ENCODE measurements around the gene ELOVL6.
"Not testable (repeated sequence)": the region's sequence is repeated elsewhere in the genome, so short reads cannot be mapped to it uniquely, and the experiment has no call there.

The ELOVL6 gene

DNA sequence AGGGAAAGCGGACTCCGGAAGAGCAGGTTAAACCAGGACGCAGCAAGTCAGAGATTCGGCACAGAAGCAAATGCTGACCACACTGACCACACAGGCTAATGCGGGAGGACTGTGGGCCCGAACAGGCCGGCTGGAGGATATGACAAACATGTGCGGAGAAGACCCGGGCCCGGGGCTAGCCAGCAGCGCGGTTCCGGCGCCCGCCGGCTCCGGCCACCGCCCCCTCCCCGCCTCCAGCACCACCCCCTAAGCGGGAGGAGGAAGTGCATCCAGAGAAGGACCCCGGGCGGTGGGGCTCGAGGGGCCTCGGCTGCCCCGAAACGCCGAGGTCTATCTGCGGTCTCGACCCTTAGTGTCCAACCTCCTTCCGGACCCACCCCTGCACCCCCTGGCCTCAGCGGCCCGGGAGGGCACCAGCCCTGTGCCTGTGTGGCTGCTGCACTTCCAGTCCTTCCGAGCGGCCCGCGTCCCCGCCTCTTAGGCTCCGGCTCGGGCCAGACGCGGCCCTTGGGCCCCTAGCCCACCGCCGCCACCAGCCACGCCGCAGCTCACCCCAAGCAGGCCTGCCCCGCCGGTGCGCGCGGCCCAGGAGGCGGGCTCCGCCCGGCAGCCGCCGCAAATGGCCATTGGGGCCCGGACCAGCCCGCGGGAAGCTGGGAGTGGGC lies 2.1 kb downstream of the ELOVL6 start:
- DNase-seq: peak; percentile 31

- DNase-seq: peak; percentile 6
Measured at GRCh38 chr4:110195561-110196205, 2.7 kb downstream of the ELOVL6 start.

DNA sequence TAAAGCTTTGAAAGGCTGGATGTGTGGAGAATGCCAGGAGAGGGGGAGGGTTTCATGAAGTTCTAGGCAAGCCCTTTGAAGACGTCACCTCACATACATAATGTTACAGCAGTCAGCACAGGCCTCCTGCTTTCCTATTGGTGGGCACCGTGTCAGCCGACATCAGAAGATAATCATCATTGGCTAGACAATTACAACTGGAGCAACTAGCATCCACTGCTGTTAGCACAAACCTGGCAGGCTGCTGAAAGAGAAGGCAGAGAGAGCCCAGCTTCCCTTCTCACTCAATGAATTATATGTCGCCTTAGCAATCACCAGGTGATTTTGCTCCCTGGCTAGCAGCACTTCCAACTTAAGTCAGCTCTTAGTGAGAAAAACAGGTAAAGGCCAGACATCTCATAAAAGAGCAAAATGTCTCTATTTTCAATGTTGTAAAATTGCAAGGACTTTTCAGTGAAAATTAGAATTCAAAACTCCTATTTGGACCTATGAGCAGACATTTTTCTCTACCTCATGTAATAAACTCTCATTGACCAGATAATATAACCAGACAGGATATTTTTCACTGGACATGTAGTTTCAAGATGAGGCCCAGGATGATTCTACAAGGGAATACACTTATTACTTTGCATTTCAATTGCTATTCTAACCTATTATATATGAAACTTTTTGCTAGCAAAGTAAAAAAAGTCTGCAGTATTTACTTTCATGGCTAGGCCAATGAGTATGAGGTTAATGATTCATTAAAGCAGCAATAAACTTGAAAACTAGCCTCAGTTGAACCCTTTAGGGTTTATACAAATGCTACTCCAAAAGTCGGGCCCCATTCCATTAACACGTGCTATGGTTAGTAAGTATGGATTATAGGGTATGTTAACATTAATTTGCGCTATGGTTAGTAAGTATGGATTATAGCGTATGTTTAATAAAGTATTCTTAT lies 4.3 kb downstream of the ELOVL6 start:
- DNase-seq: peak; percentile 86

DNA sequence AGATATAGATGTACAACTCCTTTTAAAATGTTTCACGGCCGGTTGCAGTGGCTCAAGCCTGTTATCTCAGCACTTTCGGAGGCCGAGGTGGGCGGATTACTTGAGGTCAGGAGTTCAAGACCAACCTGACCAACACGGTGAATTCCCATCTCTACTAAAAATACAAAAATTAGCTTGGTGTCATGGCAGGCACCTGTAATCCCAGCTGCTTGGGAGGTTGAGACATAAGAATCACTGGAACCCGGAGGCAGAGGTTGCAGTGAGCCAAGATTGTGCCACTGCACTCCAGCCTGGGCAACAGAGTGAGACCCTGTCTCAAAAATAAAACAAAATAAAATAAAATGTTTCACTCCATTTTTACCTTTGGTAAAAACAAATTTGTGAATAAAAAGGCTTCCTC lies 5.1 kb downstream of the ELOVL6 start:
- DNase-seq: not testable (repeated sequence)

GRCh38 chr4:110190249-110190648 lies 8.2 kb downstream of the ELOVL6 start:
- DNase-seq: no peak

DNA sequence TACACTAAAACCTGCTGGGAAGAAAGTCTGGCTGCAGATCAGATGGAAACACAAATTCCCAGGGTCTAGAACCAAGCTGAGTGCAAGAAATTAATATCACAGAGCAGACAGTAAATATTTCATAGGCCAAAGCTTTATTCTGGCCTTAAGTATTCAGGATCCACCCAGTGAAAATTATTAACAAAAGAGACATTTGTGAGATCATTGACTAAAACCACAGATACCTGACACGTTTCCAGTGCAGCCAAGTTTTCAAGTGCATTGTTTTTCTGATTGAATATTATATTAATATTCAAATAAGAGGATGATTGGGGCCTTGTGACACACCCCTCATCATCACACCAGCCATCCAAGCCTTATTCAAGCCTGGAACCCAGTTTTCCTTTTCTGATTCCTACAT lies 10.3 kb downstream of the ELOVL6 start:
- DNase-seq: no peak

- no peak for DNase-seq
Measured at GRCh38 chr4:110184791-110185155, 13.6 kb downstream of the ELOVL6 start.

DNA sequence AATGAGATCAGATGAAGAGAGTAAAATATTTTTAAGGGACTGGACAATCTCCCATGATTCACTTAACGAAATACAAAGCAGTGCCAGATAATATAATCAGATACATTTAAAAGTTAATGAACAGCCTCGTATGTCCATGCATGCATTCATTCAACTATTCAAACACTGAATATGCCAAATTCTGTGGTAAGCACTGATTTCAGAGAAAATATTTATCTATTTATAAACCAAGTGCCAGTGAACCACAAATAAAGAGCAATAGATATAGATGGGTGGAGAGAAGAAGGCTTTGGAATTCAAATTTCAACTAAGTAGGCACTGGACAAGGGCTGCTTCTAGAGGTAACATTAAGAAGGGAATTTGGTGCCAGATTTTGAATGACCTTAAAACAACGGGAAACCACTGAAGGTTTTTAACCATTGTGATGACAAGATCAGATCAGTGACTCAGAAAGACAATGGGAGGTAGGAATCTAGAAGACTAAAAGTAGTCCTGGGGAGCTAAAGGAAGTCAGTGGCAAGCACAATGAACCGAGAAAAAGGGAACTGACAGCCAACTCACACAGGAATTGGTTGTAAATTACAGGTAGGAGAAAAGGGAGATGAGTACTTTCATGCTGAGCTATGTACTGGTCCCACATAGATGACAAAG lies 14.2 kb downstream of the ELOVL6 start:
- DNase-seq: no peak

GRCh38 chr4:110183643-110184042 lies 14.8 kb downstream of the ELOVL6 start:
- no peak for DNase-seq

DNA sequence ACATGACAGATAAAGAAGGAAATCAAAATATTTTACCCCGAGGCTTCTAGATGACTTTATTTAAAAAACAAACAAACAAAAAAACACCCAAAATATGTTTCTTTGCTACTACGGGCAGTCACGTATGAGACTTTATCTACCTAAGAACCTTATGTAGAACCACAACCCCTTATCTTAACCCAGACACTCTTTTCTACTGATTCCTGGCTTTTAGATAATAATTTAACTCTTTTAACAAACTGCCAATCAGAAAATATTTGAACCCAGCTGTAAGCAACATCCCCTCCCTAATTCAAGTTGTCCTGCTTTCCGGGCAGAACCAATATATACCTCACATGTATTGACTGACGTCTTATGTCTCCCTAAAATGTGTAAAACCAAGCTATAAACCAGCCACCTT lies 15.4 kb downstream of the ELOVL6 start:
- DNase-seq: no peak

GRCh38 chr4:110181890-110182289 lies 16.5 kb downstream of the ELOVL6 start:
- no peak for DNase-seq

DNA sequence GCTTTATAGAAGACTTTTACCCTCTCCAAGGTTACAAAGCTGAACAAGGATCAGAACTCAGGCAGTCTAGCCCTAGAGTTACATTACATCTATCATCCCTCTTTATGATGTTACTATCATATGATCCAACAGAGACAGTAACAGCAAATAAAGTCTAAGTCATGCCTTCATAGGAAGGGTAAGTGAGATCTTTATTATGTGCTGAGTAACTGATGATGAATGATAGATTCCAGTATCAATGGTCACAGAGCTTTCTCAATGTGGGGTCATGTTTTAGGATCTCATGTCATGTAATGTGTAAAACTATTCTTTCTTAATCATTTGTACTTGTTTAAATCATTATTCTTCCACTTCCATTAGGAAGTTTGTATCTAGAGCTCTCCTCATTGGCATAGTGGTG lies 22.8 kb downstream of the ELOVL6 start:
- DNase-seq: no peak

DNA sequence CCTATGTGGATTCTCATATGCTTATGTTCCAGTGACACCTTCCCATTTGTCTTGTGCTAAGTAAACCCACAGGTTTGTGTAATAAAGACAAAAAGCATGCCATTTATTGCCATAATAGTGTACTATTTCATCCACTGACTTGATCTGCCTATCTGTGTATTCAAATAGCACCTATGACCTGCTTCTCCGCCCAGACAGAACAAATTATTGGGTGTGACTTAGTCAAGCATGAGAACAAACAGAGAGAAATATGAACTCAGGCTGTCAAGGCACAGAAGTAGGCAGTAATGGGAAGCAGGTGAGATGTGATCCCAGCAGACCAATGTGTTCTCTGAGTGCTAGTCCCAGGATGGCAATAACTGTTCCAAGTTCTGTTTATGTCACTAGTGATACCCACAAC lies 25.4 kb downstream of the ELOVL6 start:
- DNase-seq: no peak

DNA sequence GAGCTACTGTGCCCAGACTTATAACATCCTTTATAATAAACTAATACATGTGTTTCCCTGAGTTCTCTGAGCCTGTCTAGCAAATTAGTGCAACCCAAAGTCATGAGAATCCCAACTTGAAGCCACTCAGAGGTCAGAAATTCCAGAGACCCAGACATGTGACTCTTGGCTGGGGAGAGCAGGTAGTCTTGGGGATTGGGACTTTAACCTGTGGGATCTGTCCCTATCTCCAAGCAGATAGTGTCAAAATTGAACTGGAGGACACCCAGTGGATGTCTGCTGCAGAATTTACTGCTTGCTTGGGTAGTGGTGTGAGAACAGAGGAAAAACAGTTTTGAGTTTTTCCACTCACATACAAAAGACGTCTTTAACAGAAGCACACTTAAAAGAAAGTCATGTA lies 26.4 kb downstream of the ELOVL6 start:
- no peak for DNase-seq

GRCh38 chr4:110170861-110171260 lies 27.6 kb downstream of the ELOVL6 start:
- no peak for DNase-seq

- peak; percentile 77 for DNase-seq
Measured at GRCh38 chr4:110165382-110166286, 32.8 kb downstream of the ELOVL6 start.

- no peak for DNase-seq
Measured at GRCh38 chr4:110164856-110165255, 33.6 kb downstream of the ELOVL6 start.

GRCh38 chr4:110164251-110164650 lies 34.2 kb downstream of the ELOVL6 start:
- no peak for DNase-seq

GRCh38 chr4:110163327-110164069 lies 34.9 kb downstream of the ELOVL6 start:
- DNase-seq: no peak

GRCh38 chr4:110160618-110161017 lies 37.8 kb downstream of the ELOVL6 start:
- no peak for DNase-seq

DNA sequence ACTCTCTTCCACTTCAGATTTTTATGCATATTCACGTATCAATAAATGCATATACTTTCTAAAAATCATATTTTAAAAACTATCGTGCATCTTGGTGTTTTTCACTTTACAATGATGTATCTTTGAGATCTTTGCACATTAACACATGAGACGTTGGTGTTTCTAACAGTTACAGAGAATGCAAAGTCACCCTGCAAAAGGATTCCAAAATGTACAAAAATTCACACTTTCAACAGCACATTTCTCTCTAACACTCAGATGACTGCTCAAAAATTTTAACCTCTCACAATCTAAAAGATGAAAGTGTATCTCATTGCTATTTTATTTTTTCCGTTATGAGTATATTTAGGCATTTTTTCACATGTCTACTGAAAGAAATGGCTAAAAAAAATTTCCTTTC lies 38.9 kb downstream of the ELOVL6 start:
- DNase-seq: no peak
